H1 (cell line): Measurements from ENCODE around the gene GATB. TPM values are rescaled to one million over a fixed set of nuclear protein-coding genes. Genes with fewer than 3 reads are reported as not detected.

ENCODE experiments used
- CTCF ChIA-PET: fragments of 300-600 bp; sonication (Branson Sonifier 250); formaldehyde crosslinking; loops from one replicate; lab custom pipeline; 2021; ENCODE audit not compliant: partially characterized antibody; lab: Charles Lee
- POLR2A ChIA-PET: fragments of 300-600 bp; sonication (Branson Sonifier 250); formaldehyde crosslinking; loops from one replicate; lab custom pipeline; 2021; ENCODE audit warnings: inconsistent platforms; ENCODE audit not compliant: partially characterized antibody; lab: Charles Lee
- DNase-seq, 2 experiments: peaks; one replicate each; pipeline versions ENCODE4 v3.0.0 to v3.0.0-alpha.2; 2010 to 2022; ENCODE audit warnings: low spot score in 2 of 2, low read depth in 1 of 2, mixed read lengths in 1 of 2
- FAIRE-seq: peaks from 2 replicates; lab custom pipeline; 2011; peaks lifted over from hg19 to GRCh38; lab: Jason Lieb, UNC
- H2AFZ ChIP-seq: 2 replicates; pipeline ENCODE4 v1.8.1; 2012; ENCODE audit warnings: low read length, inconsistent platforms
- H2AK5ac ChIP-seq: 2 replicates; pipeline ENCODE4 v1.6.1; 2013; ENCODE audit warnings: low read depth, low read length
- H2BK120ac ChIP-seq: replicated peaks from 2 replicates; pipeline ENCODE3; 2013; ENCODE audit warnings: low read depth, low read length, inconsistent platforms
- H2BK12ac ChIP-seq: 2 replicates; pipeline ENCODE4 v1.6.1; 2013; ENCODE audit warnings: low read depth, low read length
- H2BK15ac ChIP-seq: 2 replicates; pipeline ENCODE4 v1.6.1; 2013; ENCODE audit warnings: low read length
- H2BK20ac ChIP-seq: 2 replicates; pipeline ENCODE4 v1.6.1; 2013; ENCODE audit warnings: low read length
- H2BK5ac ChIP-seq: 2 replicates; pipeline ENCODE4 v1.6.1; 2013; ENCODE audit warnings: low read depth, low read length
- H3K14ac ChIP-seq: 2 replicates; pipeline ENCODE4 v1.6.1; 2013; ENCODE audit warnings: inconsistent platforms; ENCODE audit not compliant: insufficient read length
- H3K18ac ChIP-seq: 2 replicates; pipeline ENCODE4 v1.6.1; 2013; ENCODE audit warnings: low read length; ENCODE audit errors: extremely low read depth
- H3K23ac ChIP-seq: 2 replicates; pipeline ENCODE4 v1.6.1; 2013; ENCODE audit warnings: inconsistent platforms; ENCODE audit not compliant: insufficient read length
- H3K23me2 ChIP-seq: 2 replicates; pipeline ENCODE4 v1.6.1; 2013; ENCODE audit warnings: low read depth, low read length
- H3K27ac ChIP-seq: 2 replicates; pipeline ENCODE4 v1.6.1; 2011; ENCODE audit warnings: low read depth, low read length, inconsistent platforms
- H3K27me3 ChIP-seq, 4 experiments: replicated peaks in 1 of 4; 1 replicate in 1 of 4; 2 replicates in 3 of 4; pipeline versions ENCODE4 v1.6.1 to v1.8.1; 2011 to 2013; ENCODE audit warnings: low read length in 3 of 4, mild to moderate bottlenecking in 3 of 4, inconsistent platforms in 2 of 4, mixed read lengths in 2 of 4, moderate library complexity in 1 of 4; ENCODE audit not compliant: control insufficient read depth in 3 of 4, insufficient read depth in 3 of 4; ENCODE audit errors: extremely low read depth in 1 of 4
- H3K36me3 ChIP-seq, 4 experiments: 2 replicates each; pipeline versions ENCODE4 v1.6.1 to v1.8.1; 2011 to 2013; ENCODE audit warnings: mild to moderate bottlenecking in 4 of 4, low read length in 3 of 4, moderate library complexity in 2 of 4, control low read depth in 1 of 4, inconsistent platforms in 1 of 4; ENCODE audit not compliant: insufficient read depth in 4 of 4, control insufficient read depth in 2 of 4
- H3K4ac ChIP-seq: replicated peaks from 2 replicates; pipeline ENCODE3; 2013; ENCODE audit warnings: low read length, low read depth, mixed read lengths, inconsistent platforms; ENCODE audit not compliant: insufficient read length
- H3K4me1 ChIP-seq, 4 experiments: replicated peaks in 1 of 4; 1 replicate in 1 of 4; 2 replicates in 3 of 4; pipeline versions ENCODE4 v1.6.1 to v1.8.1; 2011 to 2013; ENCODE audit warnings: low read length in 3 of 4, inconsistent platforms in 2 of 4, mixed read lengths in 1 of 4; ENCODE audit not compliant: insufficient read depth in 4 of 4, control insufficient read depth in 3 of 4
- H3K4me2 ChIP-seq, 2 experiments: 2 replicates each; pipeline versions ENCODE4 v1.6.1 to v1.8.1; 2011 to 2013; ENCODE audit warnings: low read depth in 2 of 2, low read length in 2 of 2, control low read depth in 1 of 2, inconsistent platforms in 1 of 2, mild to moderate bottlenecking in 1 of 2; ENCODE audit not compliant: insufficient read depth in 1 of 2
- H3K4me3 ChIP-seq, 4 experiments: fragments of 200-600, 300-600 bp in 1 of 4; sonication (generic), shearing (Covaris generic), sonication (Bioruptor Twin) in 1 of 4; 2 replicates each; pipeline versions ENCODE4 v1.5.1 to v1.8.1; 2011 to 2016; ENCODE audit warnings: low read length in 4 of 4, low read depth in 3 of 4, control low read depth in 2 of 4, inconsistent platforms in 2 of 4, mild to moderate bottlenecking in 2 of 4, mixed read lengths in 1 of 4, moderate library complexity in 1 of 4; ENCODE audit not compliant: insufficient read depth in 2 of 4; ENCODE audit errors: extremely low read depth in 1 of 4
- H3K56ac ChIP-seq: replicated peaks from 2 replicates; pipeline ENCODE3; 2013; ENCODE audit warnings: low read depth, mild to moderate bottlenecking, mixed read lengths, low read length, inconsistent platforms; ENCODE audit not compliant: insufficient read length
- H3K79me1 ChIP-seq: 2 replicates; pipeline ENCODE4 v1.6.1; 2013; ENCODE audit warnings: low read depth, low read length, control low read depth
- H3K79me2 ChIP-seq, 2 experiments: 2 replicates each; pipeline versions ENCODE4 v1.6.1 to v1.8.1; 2012 to 2013; ENCODE audit warnings: low read length in 2 of 2, mild to moderate bottlenecking in 2 of 2, inconsistent platforms in 1 of 2; ENCODE audit not compliant: insufficient read depth in 2 of 2, control insufficient read depth in 1 of 2
- H3K9ac ChIP-seq, 4 experiments: replicated peaks in 1 of 4; 1 replicate in 1 of 4; 2 replicates in 3 of 4; pipeline versions ENCODE4 v1.6.1 to v1.8.1; 2011 to 2013; ENCODE audit warnings: low read depth in 3 of 4, low read length in 3 of 4, control low read depth in 2 of 4, mild to moderate bottlenecking in 2 of 4, moderate library complexity in 2 of 4, inconsistent platforms in 1 of 4; ENCODE audit errors: extremely low read depth in 1 of 4
- H3K9me3 ChIP-seq, 2 experiments: 2 replicates each; pipeline versions ENCODE4 v1.6.1 to v1.8.1; 2012 to 2013; ENCODE audit warnings: mild to moderate bottlenecking in 2 of 2, moderate library complexity in 2 of 2, control low read depth in 1 of 2, inconsistent platforms in 1 of 2, low read depth in 1 of 2, low read length in 1 of 2, mixed read lengths in 1 of 2; ENCODE audit not compliant: insufficient read depth in 2 of 2
- H4K20me1 ChIP-seq, 2 experiments: replicated peaks in 1 of 2; 2 replicates each; pipeline versions ENCODE3 to v1.8.1; 2011 to 2013; ENCODE audit warnings: inconsistent platforms in 2 of 2, low read length in 2 of 2, mild to moderate bottlenecking in 1 of 2; ENCODE audit not compliant: insufficient read depth in 2 of 2, control insufficient read depth in 1 of 2
- H4K5ac ChIP-seq: 2 replicates; pipeline ENCODE4 v1.6.1; 2013; ENCODE audit warnings: low read length, low read depth, mixed read lengths, inconsistent platforms; ENCODE audit not compliant: insufficient read length
- H4K8ac ChIP-seq: 2 replicates; pipeline ENCODE4 v1.8.0; 2013; ENCODE audit warnings: mild to moderate bottlenecking, moderate library complexity, low read length, inconsistent platforms; ENCODE audit not compliant: insufficient read depth; ENCODE audit errors: extremely low read depth
- H4K91ac ChIP-seq: replicated peaks from 2 replicates; pipeline ENCODE3; 2013; ENCODE audit warnings: low read length, mixed read lengths, inconsistent platforms; ENCODE audit not compliant: insufficient read length
- CTBP2 ChIP-seq: IDR thresholded peaks from 2 replicates; pipeline ENCODE4 v1.7.0; 2011; ENCODE audit warnings: borderline replicate concordance, mild to moderate bottlenecking, moderate library complexity, mixed read lengths, low read length; ENCODE audit not compliant: insufficient read depth, insufficient read length
- EGR1 ChIP-seq: IDR thresholded peaks from 2 replicates; pipeline ENCODE4 v1.6.1; 2011; ENCODE audit warnings: low read depth, low read length, borderline replicate concordance
- HDAC2 ChIP-seq, 2 experiments: fragments of 300-600 bp in 1 of 2; sonication (generic) in 1 of 2; IDR thresholded peaks; 2 replicates each; pipeline ENCODE4 v1.6.1; 2011 to 2012; ENCODE audit warnings: low read depth in 2 of 2, low read length in 2 of 2, mild to moderate bottlenecking in 2 of 2, moderate library complexity in 2 of 2, borderline replicate concordance in 1 of 2, inconsistent platforms in 1 of 2
- RAD21 ChIP-seq, 2 experiments: IDR thresholded peaks in 1 of 2; conservative IDR thresholded peaks in 1 of 2; 2 replicates each; pipeline ENCODE4 v1.6.1; 2011; ENCODE audit warnings: low read depth in 2 of 2, low read length in 2 of 2, improper control_type of control experiment in 1 of 2, inconsistent platforms in 1 of 2, mild to moderate bottlenecking in 1 of 2, moderate library complexity in 1 of 2
- SIRT6 ChIP-seq: IDR thresholded peaks from one replicate; pipeline ENCODE4 v1.7.1; 2012; ENCODE audit warnings: low read length, inconsistent platforms
- SIX5 ChIP-seq: IDR thresholded peaks from 2 replicates; pipeline ENCODE4 v1.6.1; 2011; ENCODE audit warnings: mild to moderate bottlenecking, low read depth, low read length
- SRF ChIP-seq: IDR thresholded peaks from 2 replicates; pipeline ENCODE4 v1.6.1; 2011; ENCODE audit warnings: mild to moderate bottlenecking, low read depth, low read length, moderate library complexity
- SUZ12 ChIP-seq: fragments of 200-600 bp; sonication (generic); IDR thresholded peaks from 2 replicates; pipeline ENCODE4 v1.6.1; 2012; ENCODE audit warnings: mild to moderate bottlenecking, inconsistent platforms, low read length, moderate library complexity, mixed read lengths
- TBP ChIP-seq: IDR thresholded peaks from 2 replicates; pipeline ENCODE4 v1.6.1; 2011; ENCODE audit warnings: low read depth, low read length, improper control_type of control experiment
- TCF12 ChIP-seq: IDR thresholded peaks from 2 replicates; pipeline ENCODE4 v1.6.1; 2011; ENCODE audit warnings: low read depth, mild to moderate bottlenecking, low read length
- WGBS, 2 experiments: shearing (Covaris generic) in 1 of 2; methylation state at CpG; one replicate each; pipeline versions ENCODE4 v1.1.6 to v1.1.7; 2013 to 2015; ENCODE audit warnings: low lambda C conversion rate in 2 of 2, mixed read lengths in 2 of 2, inconsistent platforms in 1 of 2, low coverage in 1 of 2, missing lambda C conversion rate in 1 of 2; ENCODE audit not compliant: insufficient replicate concordance in 2 of 2, insufficient coverage in 1 of 2, insufficient read length in 1 of 2; ENCODE audit errors: extremely low coverage in 1 of 2, missing lambda C conversion rate in 1 of 2; 5-methylcytosine and 5-hydroxymethylcytosine counted together
- polyA plus RNA-seq, 7 experiments: library from polyadenylated mRNA; depleted of rRNA in 3 of 7; stranded (reverse) in 5 of 7; unstranded in 2 of 7; fragments of >200 nt in 5 of 7; fragments of 200-250 nt in 2 of 7; gene quantifications; 1 replicate in 5 of 7; 2 replicates in 1 of 7; 4 replicates in 1 of 7; pipeline versions ENCODE4 v1.2.1 to v1.2.3, GENCODE V29; 2011 to 2013; ENCODE audit warnings: missing spikeins in 2 of 7, mixed read lengths in 2 of 7
- total RNA-seq: library from RNA; stranded (reverse); fragmentation: NEBNext Ultra II Directional; extraction: Animal tissue kit (Norgen Biotek cat#: 25700); gene quantifications from 2 replicates; pipeline ENCODE4 v1.2.1, GENCODE V29; 2021

The GATB gene
- total and polyA plus RNA-seq, 2 of the 8 experiments (the other 6 are each of a cell fraction or from before 2014, with no cell fraction given): 15.3 to 18.0 TPM

- 72% methylated on average over 3 of the region's 3 CpGs; no CpG with 5 or more reads in 1 of the 2 experiments for WGBS, 2 experiments
- TF ChIP-seq CTBP2 (no peak), HDAC2 (IDR thresholded peaks at IDR 0.05; ENCODE audit: borderline replicate concordance in 1 of 2, low read depth in 2 of 2, low read length in 2 of 2) (no peak), RAD21 (IDR thresholded peaks at IDR 0.05 in 1 of 2, conservative IDR thresholded peaks at IDR 0.05 in 1 of 2; ENCODE audit: low read depth in 2 of 2, low read length in 2 of 2) (no peak), TCF12 (no peak), SRF (no peak), EGR1 (no peak), TBP (no peak), SIRT6 (no peak), SUZ12 (no peak), SIX5 (no peak)
- TF ChIP-seq, all 59 proteins: peak for 0
- Histone ChIP-seq H3K23ac (no peak overlapping the region), H3K4me2 (no peak overlapping the region), H3K4me1 (peaks cover 1 to 7% (median 3%) of the 10 kb centered on the region in 4 experiments; a peak in 5 of 7 replicates), H3K79me1 (no peaks in the 10 kb centered on the region), H3K14ac (no peak overlapping the region), H3K27me3 (no peaks in the 10 kb centered on the region), H2BK5ac (no peak overlapping the region), H3K23me2 (no peaks in the 10 kb centered on the region), H3K27ac (no peak overlapping the region), H4K91ac (no peak overlapping the region), H3K18ac (no peak overlapping the region), H3K9me3 (no peaks in the 10 kb centered on the region), H2AK5ac (no peak overlapping the region), H4K20me1 (no peaks in the 10 kb centered on the region), H2AFZ (no peak overlapping the region), H3K56ac (no peak overlapping the region), H3K36me3 (peaks cover 0 to 2% (median 0%) of the 10 kb centered on the region in 4 experiments; a peak in 1 of 8 replicates), H4K8ac (no peak overlapping the region), H3K9ac (no peak overlapping the region), H2BK15ac (no peak overlapping the region), H3K79me2 (no peaks in the 10 kb centered on the region), H3K4me3 (no peak overlapping the region), H2BK120ac (no peak overlapping the region), H2BK20ac (no peak overlapping the region), H4K5ac (no peak overlapping the region), H2BK12ac (no peak overlapping the region), H3K4ac (no peak overlapping the region)
- FAIRE-seq: no peak
- no peak for DNase-seq
- POLR2A ChIA-PET: no interaction called here
- CTCF ChIA-PET: interaction anchor here (1.2 kb wide), 1 partner anchor 9 kb away, joined by 3 read pairs; no protein-coding TSS in a partner anchor
Measured at GRCh38 chr4:151677193-151677592, 83.6 kb downstream of the GATB start.
